Ovary (tissue), 9 donors: ENCODE results near the gene AUTS2. TPM values are rescaled to one million over a fixed set of nuclear protein-coding genes. Genes with fewer than 3 reads are reported as not detected.

Source experiments
- DNase-seq, 5 donors: peaks; one replicate each; pipeline ENCODE4 v3.0.0-alpha.2; 2019 to 2020
- H3K27ac ChIP-seq, 2 donors: fragments of 200-600 bp; one replicate each; pipeline versions ENCODE4 v1.5.1 to v1.8.0; 2019 to 2022
- H3K27me3 ChIP-seq: fragments of 200-600 bp; one replicate; pipeline ENCODE4 v1.8.0; 2022
- H3K36me3 ChIP-seq: fragments of 200-600 bp; sonication (generic); one replicate; pipeline ENCODE4 v1.5.1; 2019
- H3K4me1 ChIP-seq: one replicate; pipeline ENCODE4 v1.8.1; 2013; ENCODE audit warnings: mild to moderate bottlenecking, moderate library complexity; ENCODE audit not compliant: insufficient read depth
- H3K4me3 ChIP-seq: fragments of 200-600 bp; sonication (generic); one replicate; pipeline ENCODE4 v1.5.1; 2017
- H3K9me3 ChIP-seq, 2 donors: fragments of 200-600 bp in 1 of 2; sonication (generic) in 1 of 2; one replicate each; pipeline versions ENCODE4 v1.5.1 to v1.8.1; 2013 to 2019; ENCODE audit warnings: mild to moderate bottlenecking in 1 of 2, moderate library complexity in 1 of 2
- CTCF ChIP-seq, 3 donors: fragments of 450-650 bp in 2 of 3; fragments of 200-600 bp in 1 of 3; IDR thresholded peaks; one replicate each; pipeline versions ENCODE4 v1.5.1 to v1.8.0; 2016 to 2022; ENCODE audit warnings: antibody characterized with exemption in 3 of 3, mild to moderate bottlenecking in 1 of 3
- EP300 ChIP-seq: sonication (generic); formaldehyde crosslinking; IDR thresholded peaks from one replicate; pipeline ENCODE4 v1.6.1; 2017; ENCODE audit warnings: antibody characterized with exemption
- POLR2A ChIP-seq: fragments of 450-650 bp; IDR thresholded peaks from one replicate; pipeline ENCODE4 v1.6.1; 2017; ENCODE audit warnings: antibody characterized with exemption, mild to moderate bottlenecking, moderate library complexity
- WGBS, 3 donors: extraction: QIAGEN DNeasy Blood & Tissue Kit in 1 of 3; methylation state at CpG; one replicate each; pipeline versions ENCODE4 v1.1.5 to v1.1.7; 2013 to 2017; 5-methylcytosine and 5-hydroxymethylcytosine counted together
- intact Hi-C, 4 donors: fragments of 100-400 bp; cut with DNase I; formaldehyde crosslinking; loops; one replicate each; pipeline versions ENCODE4 v1.11.0 to v1.15.1; 2022 to 2023
- polyA plus RNA-seq, 2 donors: library from polyadenylated mRNA; stranded (reverse); fragments of 200-250 nt in 1 of 2; fragments of 350-450 nt in 1 of 2; fragmentation: Illumina TruSeq in 1 of 2; extraction: RNeasy Lipid Tissue Mini Kit (QIAGEN cat#74804) in 1 of 2; gene quantifications; one replicate each; pipeline ENCODE4 v1.2.3, GENCODE V29; 2013 to 2014
- total RNA-seq, 7 donors: library from RNA; depleted of rRNA in 2 of 7; stranded (reverse); fragments of >200 nt in 2 of 7; fragmentation: NEBNext Ultra II Directional in 3 of 7; extraction: Animal tissue kit (Norgen Biotek cat#: 25700) in 3 of 7; gene quantifications; one replicate each; pipeline versions ENCODE4 v1.1.0 to v1.2.4, GENCODE V29; 2016 to 2023
- donor health status: DM: no; HTN: no; CAD: no; lungs with moderate emphysema.
- donor health status: DM: no; HTN: no; CAD: no.
- donor health status: Bipolar disorder and iron deficiency.
- donor health status: DM: yes; HTN: yes; CAD: no.
- donor health status: DM: no; HTN: no; CAD: no.
- donor health status: DM: yes; HTN: yes; CAD: no.

The AUTS2 gene
- total and polyA plus RNA-seq, 9 donors: 18.3 to 60.9 (median 44.9) TPM

- WGBS, 3 donors: 95 to 97% (median 96%) methylated on average over 6 of the region's 6 CpGs
- Histone ChIP-seq H3K4me3 (no peak overlapping the region), H3K36me3 (no peaks in the 10 kb centered on the region), H3K27ac (no peak overlapping the region), H3K4me1 (no peaks in the 10 kb centered on the region), H3K9me3 (no peaks in the 10 kb centered on the region), H3K27me3 (no peaks in the 10 kb centered on the region)
- TF ChIP-seq EP300 (no peak), CTCF (IDR thresholded peaks at IDR 0.05) (no peak), POLR2A (no peak)
- DNase-seq: no peak
- intact Hi-C loops: no loop called here
Measured at GRCh38 chr7:69922026-69922803, 323.9 kb downstream of the AUTS2 start.

GRCh38 chr7:69927461-69927860 lies 329.2 kb downstream of the AUTS2 start:
- DNase-seq: no peak
- no peaks in the 10 kb centered on the region for H3K4me1 ChIP-seq
- H3K27me3 ChIP-seq: no peaks in the 10 kb centered on the region
- H3K27ac ChIP-seq: no peak overlapping the region
- H3K9me3 ChIP-seq: no peaks in the 10 kb centered on the region
- WGBS, 3 donors: 93 to 98% (median 98%) methylated on average over 10 of the region's 10 CpGs
- H3K36me3 ChIP-seq: no peaks in the 10 kb centered on the region
- TF ChIP-seq CTCF (IDR thresholded peaks at IDR 0.05) (no peak), EP300 (no peak), POLR2A (no peak)
- intact Hi-C loops: no loop called here
- H3K4me3 ChIP-seq: no peak overlapping the region

GRCh38 chr7:69928621-69929020 lies 330.3 kb downstream of the AUTS2 start:
- Histone ChIP-seq H3K27me3 (no peaks in the 10 kb centered on the region), H3K9me3 (no peaks in the 10 kb centered on the region), H3K4me3 (no peak overlapping the region), H3K4me1 (no peaks in the 10 kb centered on the region), H3K27ac (no peak overlapping the region), H3K36me3 (no peaks in the 10 kb centered on the region)
- intact Hi-C loops: no loop called here
- no peak for DNase-seq
- no peak for TF ChIP-seq CTCF (IDR thresholded peaks at IDR 0.05)
- TF ChIP-seq EP300: no peak
- no peak for TF ChIP-seq POLR2A
- 94 to 95% (median 95%) methylated on average over 7 of the region's 7 CpGs for WGBS, 3 donors

- Histone ChIP-seq H3K36me3 (no peaks in the 10 kb centered on the region), H3K27me3 (no peaks in the 10 kb centered on the region), H3K27ac (no peak overlapping the region), H3K4me3 (no peak overlapping the region), H3K9me3 (no peaks in the 10 kb centered on the region), H3K4me1 (no peaks in the 10 kb centered on the region)
- 92 to 100% (median 96%) methylated on average over 2 of the region's 2 CpGs for WGBS, 3 donors
- intact Hi-C loops: no loop called here
- no peak for DNase-seq
- TF ChIP-seq EP300 (no peak), POLR2A (no peak), CTCF (IDR thresholded peaks at IDR 0.05) (no peak)
Measured at GRCh38 chr7:69929622-69930021, 331.3 kb downstream of the AUTS2 start.
